Measurements from ENCODE around the gene PAMR1. TPM values are rescaled to one million over a fixed set of nuclear protein-coding genes. Genes with fewer than 3 reads are reported as not detected.

Gene PAMR1
- total RNA-seq, 6 experiments from 2014 or later, result 2.0 to 4.2 (median 2.8) TPM

GRCh38 chr11:35553021-35553420, 27.6 kb upstream of the PAMR1 start:
- WGBS (ENCODE audit: insufficient coverage, low coverage, low lambda C conversion rate, missing lambda C conversion rate), result 59% methylated on average over 2 of the region's 3 CpGs
- no peaks in the 10 kb centered on the region for H3K27me3 ChIP-seq
- H3K4me3 ChIP-seq, result no peak overlapping the region
- H3K27ac ChIP-seq, result no peak overlapping the region
- ATAC-seq (no peak), DNase-seq (no peak)
- no peak for TF ChIP-seq POLR2A (IDR thresholded peaks at IDR 0.05)
- TF ChIP-seq, protein P1, sequence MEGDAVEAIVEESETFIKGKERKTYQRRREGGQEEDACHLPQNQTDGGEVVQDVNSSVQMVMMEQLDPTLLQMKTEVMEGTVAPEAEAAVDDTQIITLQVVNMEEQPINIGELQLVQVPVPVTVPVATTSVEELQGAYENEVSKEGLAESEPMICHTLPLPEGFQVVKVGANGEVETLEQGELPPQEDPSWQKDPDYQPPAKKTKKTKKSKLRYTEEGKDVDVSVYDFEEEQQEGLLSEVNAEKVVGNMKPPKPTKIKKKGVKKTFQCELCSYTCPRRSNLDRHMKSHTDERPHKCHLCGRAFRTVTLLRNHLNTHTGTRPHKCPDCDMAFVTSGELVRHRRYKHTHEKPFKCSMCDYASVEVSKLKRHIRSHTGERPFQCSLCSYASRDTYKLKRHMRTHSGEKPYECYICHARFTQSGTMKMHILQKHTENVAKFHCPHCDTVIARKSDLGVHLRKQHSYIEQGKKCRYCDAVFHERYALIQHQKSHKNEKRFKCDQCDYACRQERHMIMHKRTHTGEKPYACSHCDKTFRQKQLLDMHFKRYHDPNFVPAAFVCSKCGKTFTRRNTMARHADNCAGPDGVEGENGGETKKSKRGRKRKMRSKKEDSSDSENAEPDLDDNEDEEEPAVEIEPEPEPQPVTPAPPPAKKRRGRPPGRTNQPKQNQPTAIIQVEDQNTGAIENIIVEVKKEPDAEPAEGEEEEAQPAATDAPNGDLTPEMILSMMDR (IDR thresholded peaks at IDR 0.05), result no peak
- H3K36me3 ChIP-seq, result no peaks in the 10 kb centered on the region
- no peaks in the 10 kb centered on the region for H3K4me1 ChIP-seq
- intact Hi-C loops (cut with DNase I), result no loop called here
- H3K9me3 ChIP-seq, result no peaks in the 10 kb centered on the region

DNA sequence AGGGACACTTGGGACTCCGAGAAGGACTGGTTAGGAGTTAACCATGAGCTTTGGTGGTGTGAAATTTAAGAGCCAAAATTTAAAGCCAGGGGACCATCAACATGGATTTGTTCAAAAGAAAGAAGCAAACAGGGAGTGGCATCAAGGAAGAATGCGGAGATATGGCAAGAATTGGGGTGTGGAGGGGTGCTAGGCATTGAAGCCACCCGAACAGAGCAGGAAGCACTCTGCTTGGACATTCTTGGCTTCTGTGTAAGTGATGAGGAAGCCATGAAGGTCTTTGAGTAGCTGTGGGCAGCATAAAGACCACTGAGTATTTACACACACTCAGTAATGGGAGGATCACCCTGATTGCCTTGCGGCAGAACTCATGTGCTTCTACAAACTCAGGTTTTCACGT, 27.2 kb upstream of the PAMR1 start:
- Histone ChIP-seq H3K27me3 (no peaks in the 10 kb centered on the region), H3K4me3 (no peak overlapping the region), H3K36me3 (no peaks in the 10 kb centered on the region), H3K9me3 (no peaks in the 10 kb centered on the region), H3K4me1 (no peaks in the 10 kb centered on the region), H3K27ac (no peak overlapping the region)
- intact Hi-C loops (cut with DNase I), result no loop called here
- TF ChIP-seq, protein P1 (IDR thresholded peaks at IDR 0.05), result no peak
- no peak for TF ChIP-seq POLR2A (IDR thresholded peaks at IDR 0.05)
- ATAC-seq, result no peak
- 84% methylated on average over 4 of the region's 5 CpGs for WGBS (ENCODE audit: insufficient coverage, low coverage, low lambda C conversion rate, missing lambda C conversion rate)
- DNase-seq, result no peak

GRCh38 chr11:35550374-35551036, 25.1 kb upstream of the PAMR1 start:
- DNase-seq (no peak), ATAC-seq (no peak)
- H3K4me3 ChIP-seq, result no peak overlapping the region
- WGBS (ENCODE audit: insufficient coverage, low coverage, low lambda C conversion rate, missing lambda C conversion rate), result 61% methylated on average over 3 of the region's 3 CpGs
- no peaks in the 10 kb centered on the region for H3K36me3 ChIP-seq
- no peaks in the 10 kb centered on the region for H3K4me1 ChIP-seq
- no peaks in the 10 kb centered on the region for H3K27me3 ChIP-seq
- no peaks in the 10 kb centered on the region for H3K9me3 ChIP-seq
- H3K27ac ChIP-seq, result no peak overlapping the region
- intact Hi-C loops (cut with DNase I), result no loop called here
- TF ChIP-seq, protein P1 (IDR thresholded peaks at IDR 0.05), result no peak
- no peak for TF ChIP-seq POLR2A (IDR thresholded peaks at IDR 0.05)

DNA sequence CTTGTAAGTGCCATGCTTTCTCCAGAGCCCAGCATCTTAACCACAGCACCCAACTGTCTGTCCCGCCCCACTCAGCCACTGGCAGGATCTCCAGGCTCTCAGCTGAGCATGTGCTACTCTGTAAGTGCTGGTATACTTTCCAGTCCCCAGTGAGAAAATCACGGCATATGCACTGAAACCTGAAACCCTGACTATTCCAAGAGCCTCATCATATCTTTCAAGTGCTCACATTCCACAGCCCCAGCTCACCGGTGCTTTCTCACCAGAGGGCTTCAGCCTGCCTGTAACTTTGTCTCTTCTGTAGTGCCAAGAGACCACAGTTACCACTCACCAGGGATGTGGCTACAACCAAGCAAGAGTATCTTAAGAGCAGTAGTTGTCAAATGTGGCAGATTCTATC, 24.4 kb upstream of the PAMR1 start:
- TF ChIP-seq POLR2A (IDR thresholded peaks at IDR 0.05), result no peak
- TF ChIP-seq, protein P1 (IDR thresholded peaks at IDR 0.05), result no peak
- ATAC-seq (no peak), DNase-seq (no peak)
- H3K4me1 ChIP-seq, result no peaks in the 10 kb centered on the region
- H3K4me3 ChIP-seq, result no peak overlapping the region
- 17% methylated on average over 1 of the region's 3 CpGs for WGBS (ENCODE audit: insufficient coverage, low coverage, low lambda C conversion rate, missing lambda C conversion rate)
- H3K27me3 ChIP-seq, result no peaks in the 10 kb centered on the region
- H3K36me3 ChIP-seq, result no peaks in the 10 kb centered on the region
- no peak overlapping the region for H3K27ac ChIP-seq
- intact Hi-C loops (cut with DNase I), result no loop called here
- H3K9me3 ChIP-seq, result no peaks in the 10 kb centered on the region

Data from right lobe of liver (tissue), 6 donors.